NCI-H2029 treated with DMSO at 0.1 percent for 48 hours (cell line): ENCODE measurements around the gene ZNF587.
"Not testable (repeated sequence)": the region's sequence is repeated elsewhere in the genome, so short reads cannot be mapped to it uniquely, and the experiment has no call there.

Experiments
- DNase-seq: peaks from one replicate; lab custom pipeline; 2025; lab: John Stamatoyannopoulos, UW

Gene ZNF587

DNA sequence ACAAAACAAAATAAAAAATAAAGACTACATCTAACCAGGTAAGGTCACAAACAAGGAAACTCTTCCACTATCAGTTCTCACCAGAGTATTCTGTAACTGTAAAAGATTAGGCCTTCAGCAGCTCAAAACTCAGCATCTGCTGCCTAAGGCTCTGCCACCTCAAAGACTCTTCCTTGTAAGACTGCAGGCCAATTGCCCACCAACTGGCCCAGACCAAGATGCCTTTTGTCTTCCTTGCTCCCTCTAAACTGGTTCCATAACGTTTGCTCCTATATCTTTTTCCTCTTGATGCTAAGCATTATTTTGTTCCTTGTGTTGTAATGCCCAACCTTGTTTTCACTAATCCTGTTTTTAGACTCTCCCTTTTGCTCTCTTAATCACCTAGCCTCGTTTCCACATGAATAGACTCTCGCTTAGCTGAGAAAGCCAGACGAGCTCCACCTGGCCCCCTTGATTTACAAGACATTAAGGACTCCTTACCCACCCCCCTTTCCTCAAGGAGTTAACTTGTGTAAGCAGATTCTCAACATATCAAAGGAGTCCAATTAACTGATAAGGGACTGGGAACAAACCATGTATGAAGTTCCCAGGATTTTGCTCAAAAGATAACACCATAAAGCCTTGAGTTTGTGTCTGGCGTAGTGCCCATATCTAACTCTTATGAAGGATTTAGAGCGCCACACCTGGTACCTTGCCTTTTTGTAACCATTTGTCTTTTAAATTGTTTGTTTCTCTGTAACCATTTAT lies 37.7 kb downstream of the ZNF587 start:
- no peak for DNase-seq

- DNase-seq = peak; percentile 8
These were observed 38.5 kb downstream of the ZNF587 start for GRCh38 chr19:57888107-57888559.

DNA sequence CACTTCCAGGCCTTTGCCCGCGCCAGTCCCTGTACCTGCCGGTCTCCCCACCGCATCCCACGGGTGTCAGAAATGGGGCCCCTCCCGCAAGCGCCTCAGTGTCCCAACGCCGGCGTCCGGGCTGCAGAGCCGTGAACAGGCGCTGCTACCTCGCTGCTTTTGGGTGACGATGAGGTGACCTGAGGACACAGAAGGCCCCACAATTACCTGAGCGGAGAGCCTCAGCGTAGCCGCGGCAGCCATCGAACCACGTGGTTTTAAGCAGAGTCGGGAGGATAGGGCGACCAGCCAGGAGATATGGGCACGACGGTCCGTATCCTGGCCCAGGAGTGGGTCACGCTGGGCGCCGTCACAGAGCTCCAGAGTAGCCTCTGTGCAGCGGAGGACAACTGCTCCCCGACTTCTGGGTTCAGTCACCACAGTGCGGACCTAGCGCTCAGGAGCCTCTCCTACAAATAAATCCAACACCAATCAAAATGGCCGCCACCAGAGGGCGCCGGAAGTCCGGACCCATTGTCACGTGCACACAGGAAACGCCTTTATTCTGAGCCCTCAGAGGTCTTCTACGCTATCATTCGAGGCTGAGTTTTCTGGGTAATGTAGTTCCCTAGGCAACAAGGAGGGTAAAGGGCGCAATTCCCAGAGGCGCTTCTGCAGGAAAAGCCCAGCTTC lies 39.0 kb downstream of the ZNF587 start, which contains the start of gene ZNF814:
TSS of gene ZNF814 (minus strand) at position 478 of the 672 bp plus-strand sequence. CDS start at position 243, 235 bp downstream.
- DNase-seq = peak; percentile 83

GRCh38 chr19:57890706-57891105 lies 41.0 kb downstream of the ZNF587 start:
- not testable (repeated sequence) for DNase-seq

- no peak for DNase-seq
These were observed 50.7 kb downstream of the ZNF587 start for GRCh38 chr19:57900311-57900710.

GRCh38 chr19:57903618-57904184 lies 54.0 kb downstream of the ZNF587 start:
- DNase-seq = no peak

DNA sequence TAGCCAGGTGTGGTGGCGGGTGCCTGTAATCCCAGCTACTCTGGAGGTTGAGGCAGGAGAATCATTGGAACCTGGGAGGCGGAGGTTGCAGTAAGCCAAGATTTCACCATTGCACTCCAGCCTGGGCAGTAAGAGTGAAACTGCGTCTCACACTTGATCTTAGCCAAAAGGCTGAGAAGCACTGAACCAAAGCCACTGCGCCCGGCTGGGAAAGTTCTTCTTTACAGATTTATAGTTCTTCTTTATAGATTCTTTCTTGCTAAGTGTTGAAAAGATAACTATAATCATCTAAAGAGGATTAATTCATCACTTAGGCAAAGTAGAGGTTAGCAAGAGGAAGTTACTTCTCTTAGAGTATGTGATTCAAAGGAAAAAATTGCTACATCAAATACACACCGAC lies 55.6 kb downstream of the ZNF587 start:
- DNase-seq = no peak

DNA sequence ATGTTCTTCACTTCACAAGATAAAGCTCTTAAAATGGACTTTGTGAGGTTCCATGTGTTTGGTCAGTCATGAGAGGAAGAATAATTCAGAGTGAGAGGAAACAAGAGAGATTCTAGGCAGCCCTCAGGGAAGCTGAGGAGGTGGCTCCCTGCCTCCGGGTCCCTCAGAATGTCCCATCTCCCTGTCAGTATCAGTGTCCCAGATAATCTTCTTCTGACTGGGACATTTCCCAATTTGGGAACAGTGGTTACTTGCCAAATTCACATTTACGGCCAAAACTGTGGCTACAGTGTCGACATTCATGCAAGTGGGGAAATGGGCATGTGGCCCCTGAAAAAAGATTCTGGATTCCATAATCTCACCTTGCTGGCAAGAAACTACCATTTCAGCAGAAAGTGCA lies 57.7 kb downstream of the ZNF587 start:
- no peak for DNase-seq

DNA sequence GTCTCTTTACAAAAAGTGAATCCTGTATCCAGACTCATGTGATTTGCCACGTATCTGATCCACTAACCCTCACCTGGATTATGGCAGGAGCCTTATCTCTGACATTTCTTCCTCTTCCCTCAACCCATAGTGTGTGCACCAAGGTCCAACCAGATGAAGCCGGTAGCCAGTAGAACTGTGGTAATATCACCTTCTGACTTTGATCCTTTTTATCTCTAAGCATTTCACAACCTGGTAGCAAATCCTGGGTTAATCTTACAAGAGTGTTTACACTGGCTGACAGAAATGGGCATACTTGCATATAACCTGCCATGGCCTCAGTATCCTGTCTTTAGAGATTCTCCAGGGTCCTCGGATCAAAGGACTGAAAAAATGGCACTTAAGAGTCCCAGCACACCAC lies 64.9 kb downstream of the ZNF587 start:
- no peak for DNase-seq
